ENCODE results near the gene CLEC2L. TPM values are rescaled to one million over a fixed set of nuclear protein-coding genes. Genes with fewer than 3 reads are reported as not detected.

CLEC2L gene
- total RNA-seq, 1 experiment from 2014 or later = not detected

DNA sequence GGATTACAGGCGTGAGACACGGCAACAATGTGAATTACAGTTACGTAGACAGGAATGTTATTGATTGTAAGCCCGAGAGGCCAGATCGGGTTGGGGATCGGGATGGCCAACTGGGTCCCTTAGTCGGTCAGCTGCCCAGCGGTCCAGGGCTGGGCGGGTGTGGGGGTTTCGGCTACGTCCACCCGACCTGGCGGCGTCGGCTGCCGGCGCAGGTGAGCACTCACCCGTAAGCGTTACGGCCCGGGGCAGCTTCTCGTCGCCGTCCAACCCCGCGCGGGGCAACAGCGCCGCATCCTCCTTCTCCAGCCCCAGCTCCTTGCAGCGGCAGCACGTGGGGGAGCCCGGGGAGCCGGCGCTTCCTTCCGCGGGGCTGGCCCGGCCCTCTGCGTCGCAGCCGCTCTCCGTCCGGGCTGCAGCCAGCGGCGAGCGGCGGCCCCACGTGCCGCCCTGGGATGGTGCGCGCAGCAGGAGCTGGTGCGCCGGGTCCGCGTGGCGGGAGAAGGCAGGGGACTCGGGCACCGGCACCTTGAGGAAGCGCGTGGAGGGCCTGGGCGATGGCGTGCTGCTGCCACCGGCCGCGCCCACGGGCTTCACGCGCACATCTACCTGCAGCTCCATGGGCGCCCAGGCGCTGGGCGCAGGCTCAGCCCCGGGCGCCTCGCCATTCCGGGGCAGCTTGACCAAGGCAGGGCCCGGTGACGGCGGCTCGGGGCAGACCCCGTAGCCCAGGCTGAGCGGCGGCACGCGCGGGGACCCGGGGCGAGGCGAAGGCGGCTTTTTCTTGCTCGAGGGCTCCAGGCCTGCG is 40.6 kb upstream of the CLEC2L start (continued):
- TF ChIP-seq, protein P1, sequence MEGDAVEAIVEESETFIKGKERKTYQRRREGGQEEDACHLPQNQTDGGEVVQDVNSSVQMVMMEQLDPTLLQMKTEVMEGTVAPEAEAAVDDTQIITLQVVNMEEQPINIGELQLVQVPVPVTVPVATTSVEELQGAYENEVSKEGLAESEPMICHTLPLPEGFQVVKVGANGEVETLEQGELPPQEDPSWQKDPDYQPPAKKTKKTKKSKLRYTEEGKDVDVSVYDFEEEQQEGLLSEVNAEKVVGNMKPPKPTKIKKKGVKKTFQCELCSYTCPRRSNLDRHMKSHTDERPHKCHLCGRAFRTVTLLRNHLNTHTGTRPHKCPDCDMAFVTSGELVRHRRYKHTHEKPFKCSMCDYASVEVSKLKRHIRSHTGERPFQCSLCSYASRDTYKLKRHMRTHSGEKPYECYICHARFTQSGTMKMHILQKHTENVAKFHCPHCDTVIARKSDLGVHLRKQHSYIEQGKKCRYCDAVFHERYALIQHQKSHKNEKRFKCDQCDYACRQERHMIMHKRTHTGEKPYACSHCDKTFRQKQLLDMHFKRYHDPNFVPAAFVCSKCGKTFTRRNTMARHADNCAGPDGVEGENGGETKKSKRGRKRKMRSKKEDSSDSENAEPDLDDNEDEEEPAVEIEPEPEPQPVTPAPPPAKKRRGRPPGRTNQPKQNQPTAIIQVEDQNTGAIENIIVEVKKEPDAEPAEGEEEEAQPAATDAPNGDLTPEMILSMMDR (IDR thresholded peaks at IDR 0.05 in 2 of 3, conservative IDR thresholded peaks at IDR 0.05 in 1 of 3; ENCODE audit: borderline replicate concordance in 1 of 3, insufficient read depth in 1 of 3, low read depth in 2 of 3, low read length in 2 of 3) = no peak
- no peak for TF ChIP-seq FOSL1 (IDR thresholded peaks at IDR 0.05; ENCODE audit: low read depth)
- TF ChIP-seq, protein P2, sequence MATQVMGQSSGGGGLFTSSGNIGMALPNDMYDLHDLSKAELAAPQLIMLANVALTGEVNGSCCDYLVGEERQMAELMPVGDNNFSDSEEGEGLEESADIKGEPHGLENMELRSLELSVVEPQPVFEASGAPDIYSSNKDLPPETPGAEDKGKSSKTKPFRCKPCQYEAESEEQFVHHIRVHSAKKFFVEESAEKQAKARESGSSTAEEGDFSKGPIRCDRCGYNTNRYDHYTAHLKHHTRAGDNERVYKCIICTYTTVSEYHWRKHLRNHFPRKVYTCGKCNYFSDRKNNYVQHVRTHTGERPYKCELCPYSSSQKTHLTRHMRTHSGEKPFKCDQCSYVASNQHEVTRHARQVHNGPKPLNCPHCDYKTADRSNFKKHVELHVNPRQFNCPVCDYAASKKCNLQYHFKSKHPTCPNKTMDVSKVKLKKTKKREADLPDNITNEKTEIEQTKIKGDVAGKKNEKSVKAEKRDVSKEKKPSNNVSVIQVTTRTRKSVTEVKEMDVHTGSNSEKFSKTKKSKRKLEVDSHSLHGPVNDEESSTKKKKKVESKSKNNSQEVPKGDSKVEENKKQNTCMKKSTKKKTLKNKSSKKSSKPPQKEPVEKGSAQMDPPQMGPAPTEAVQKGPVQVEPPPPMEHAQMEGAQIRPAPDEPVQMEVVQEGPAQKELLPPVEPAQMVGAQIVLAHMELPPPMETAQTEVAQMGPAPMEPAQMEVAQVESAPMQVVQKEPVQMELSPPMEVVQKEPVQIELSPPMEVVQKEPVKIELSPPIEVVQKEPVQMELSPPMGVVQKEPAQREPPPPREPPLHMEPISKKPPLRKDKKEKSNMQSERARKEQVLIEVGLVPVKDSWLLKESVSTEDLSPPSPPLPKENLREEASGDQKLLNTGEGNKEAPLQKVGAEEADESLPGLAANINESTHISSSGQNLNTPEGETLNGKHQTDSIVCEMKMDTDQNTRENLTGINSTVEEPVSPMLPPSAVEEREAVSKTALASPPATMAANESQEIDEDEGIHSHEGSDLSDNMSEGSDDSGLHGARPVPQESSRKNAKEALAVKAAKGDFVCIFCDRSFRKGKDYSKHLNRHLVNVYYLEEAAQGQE (IDR thresholded peaks at IDR 0.05; ENCODE audit: low read depth) = no peak

DNA sequence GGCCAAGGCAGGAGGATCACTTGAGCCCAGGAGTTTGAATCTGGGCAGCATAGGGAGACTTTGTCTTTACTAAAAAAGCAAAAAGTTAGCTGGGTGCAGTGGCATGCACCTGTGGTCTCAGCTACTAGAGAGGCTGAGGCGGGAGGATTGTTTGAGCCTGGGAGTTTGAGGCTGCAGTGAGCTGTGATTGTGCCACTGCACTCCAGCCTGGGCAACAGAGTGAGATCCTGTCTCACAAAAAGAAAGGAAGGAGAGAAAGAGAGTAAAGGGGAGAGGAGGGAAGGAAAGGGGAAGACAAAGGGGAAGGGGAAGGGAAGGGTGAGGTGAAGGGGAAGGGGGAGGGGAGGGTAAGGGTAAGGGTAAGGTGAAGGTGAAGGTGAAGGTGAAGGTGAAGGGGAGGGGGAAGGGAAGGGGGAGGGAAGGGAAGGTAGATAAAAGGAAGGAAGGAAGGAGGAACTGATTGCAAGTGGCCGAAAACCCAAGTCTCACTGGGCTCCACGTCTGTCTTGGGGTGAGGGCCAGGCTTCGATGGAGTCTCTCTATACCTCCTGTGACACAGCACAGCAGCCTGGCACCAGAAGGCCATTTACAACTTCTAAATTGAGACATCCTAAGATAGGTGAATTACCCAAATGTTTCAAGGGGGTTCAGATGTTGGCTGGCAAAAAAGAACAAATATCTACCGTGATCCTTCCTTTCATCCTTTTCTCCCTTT is 36.0 kb upstream of the CLEC2L start:
- no peak for ATAC-seq
- intact Hi-C loops (cut with micrococcal nuclease) = no loop called here
- TF ChIP-seq YY1 (IDR thresholded peaks at IDR 0.05; ENCODE audit: extremely low read depth, insufficient replicate concordance, low read depth, low read length) = no peak
- TF ChIP-seq CEBPB (IDR thresholded peaks at IDR 0.05; ENCODE audit: low read depth) = no peak
- no peak for TF ChIP-seq CBX3 (IDR thresholded peaks at IDR 0.05; ENCODE audit: low read depth)
- TF ChIP-seq TCF7L2 (IDR thresholded peaks at IDR 0.05; ENCODE audit: borderline replicate concordance, extremely low read depth, insufficient read depth, insufficient read length) = no peak
- TF ChIP-seq, protein P2 (IDR thresholded peaks at IDR 0.05; ENCODE audit: low read depth) = no peak
- no peak for TF ChIP-seq ELF1 (IDR thresholded peaks at IDR 0.05; ENCODE audit: borderline replicate concordance, low read depth)
- no peak for TF ChIP-seq RAD21 (IDR thresholded peaks at IDR 0.05; ENCODE audit: low read depth)
- TF ChIP-seq ZNF274 (IDR thresholded peaks at IDR 0.05; ENCODE audit: low read depth, low read length) = no peak

More for the DNA sequence above, 36.0 kb upstream of the CLEC2L start:
- no peaks in the 10 kb centered on the region for H3K9me2 ChIP-seq (ENCODE audit: insufficient read depth)
- no peak for DNase-seq (ENCODE audit: low read depth, low spot score)
- ChIA-PET RAD21 (ENCODE audit: low non-redundant PET in 1 of 2, low total read pairs in 2 of 2, uncharacterized antibody in 2 of 2, unreplicated experiment in 2 of 2) (no interaction called here), POLR2A (no interaction called here), CTCF (no interaction called here)
- no peaks in the 10 kb centered on the region for H3K36me3 ChIP-seq (ENCODE audit: control insufficient read depth in 1 of 2, insufficient read depth in 2 of 2, low read length in 2 of 2)
- no peak overlapping the region for H3K9ac ChIP-seq (ENCODE audit: low read length)
- BruUV-seq (replicated peaks) = no TSS peak
- H4K20me1 ChIP-seq (ENCODE audit: insufficient read depth) = no peaks in the 10 kb centered on the region
- H3K4me2 ChIP-seq (ENCODE audit: low read length) = no peak overlapping the region
- no peaks in the 10 kb centered on the region for H3K79me2 ChIP-seq (ENCODE audit: insufficient read depth, low read length)
- H3K4me3 ChIP-seq (replicated peaks in 1 of 2; ENCODE audit: low read depth in 1 of 2, low read length in 2 of 2) = no peak overlapping the region
- peaks cover 3 to 11% of the 10 kb centered on the region in 2 experiments; a peak in 3 of 4 replicates for H3K4me1 ChIP-seq (ENCODE audit: control insufficient read depth in 1 of 2, insufficient read depth in 2 of 2, low read length in 2 of 2)
- H2AFZ ChIP-seq (ENCODE audit: low read depth, low read length, poor library complexity, severe bottlenecking) = no peak overlapping the region
- no peak overlapping the region for H3K27ac ChIP-seq (ENCODE audit: low read depth, low read length)
- H3K9me3 ChIP-seq (ENCODE audit: control insufficient read depth in 1 of 2, insufficient read depth in 1 of 2, low read depth in 1 of 2, low read length in 2 of 2) = no peaks in the 10 kb centered on the region
- H3K27me3 ChIP-seq (ENCODE audit: insufficient read depth, low read length) = no peaks in the 10 kb centered on the region

Data from HCT116 (cell line).